Iris pigment epithelial cell (primary cell): Measurements from ENCODE around the gene KCMF1.

Experiments
- DNase-seq: peaks from one replicate; pipeline ENCODE4 v3.0.0-alpha.2; 2011; ENCODE audit warnings: low read depth

Gene KCMF1

GRCh38 chr2:84956334-84957297 is 14.3 kb upstream of the KCMF1 start:
- no peak for DNase-seq

DNA sequence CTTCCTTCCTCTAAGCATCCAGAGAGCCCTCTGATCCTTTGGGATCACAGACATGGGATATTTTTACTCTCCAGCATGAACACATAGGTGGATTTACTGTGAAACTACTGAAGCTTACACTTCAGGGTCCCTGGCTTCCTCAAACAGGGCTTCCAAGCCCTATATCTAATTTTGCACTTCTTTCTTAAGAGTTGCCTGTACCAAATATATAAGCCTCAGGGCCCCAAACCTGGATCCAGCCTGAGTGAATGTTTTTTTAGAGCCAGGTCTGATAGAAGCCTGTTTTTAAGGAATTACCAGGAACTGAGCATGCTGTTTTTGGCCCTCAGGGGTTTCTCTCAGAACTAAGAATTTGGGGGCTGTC is 13.2 kb upstream of the KCMF1 start:
- no peak for DNase-seq

- DNase-seq, result peak; percentile 82
Observed at GRCh38 chr2:84958135-84959059, 12.6 kb upstream of the KCMF1 start.

GRCh38 chr2:84959095-84959565 is 11.8 kb upstream of the KCMF1 start:
- peak; percentile 79 for DNase-seq

GRCh38 chr2:84959566-84960506 is 11.1 kb upstream of the KCMF1 start:
- peak; percentile 38 for DNase-seq

DNA sequence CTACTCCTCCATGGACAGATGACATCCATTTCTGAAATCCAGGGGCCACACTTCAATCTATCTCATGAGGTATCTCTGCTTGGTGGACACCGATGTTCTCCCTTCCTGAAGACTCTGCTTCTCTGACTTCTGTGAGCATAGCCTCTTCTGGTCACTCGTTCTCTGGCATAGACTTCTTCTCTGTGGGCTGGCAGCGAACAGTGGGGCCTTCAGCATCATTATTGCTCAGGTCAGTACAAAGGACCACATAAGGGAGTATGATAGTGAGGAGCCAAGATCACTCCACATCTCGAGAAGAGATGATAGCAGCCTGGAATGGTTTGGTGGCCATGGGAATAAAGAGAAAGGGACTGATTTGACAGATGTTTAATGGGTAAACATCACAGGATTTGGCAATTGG is 8.0 kb upstream of the KCMF1 start:
- DNase-seq, result no peak

GRCh38 chr2:84963323-84963691 is 7.7 kb upstream of the KCMF1 start:
- no peak for DNase-seq

- DNase-seq, result peak; percentile 98
Observed at GRCh38 chr2:84963692-84964405, 7.1 kb upstream of the KCMF1 start.

DNA sequence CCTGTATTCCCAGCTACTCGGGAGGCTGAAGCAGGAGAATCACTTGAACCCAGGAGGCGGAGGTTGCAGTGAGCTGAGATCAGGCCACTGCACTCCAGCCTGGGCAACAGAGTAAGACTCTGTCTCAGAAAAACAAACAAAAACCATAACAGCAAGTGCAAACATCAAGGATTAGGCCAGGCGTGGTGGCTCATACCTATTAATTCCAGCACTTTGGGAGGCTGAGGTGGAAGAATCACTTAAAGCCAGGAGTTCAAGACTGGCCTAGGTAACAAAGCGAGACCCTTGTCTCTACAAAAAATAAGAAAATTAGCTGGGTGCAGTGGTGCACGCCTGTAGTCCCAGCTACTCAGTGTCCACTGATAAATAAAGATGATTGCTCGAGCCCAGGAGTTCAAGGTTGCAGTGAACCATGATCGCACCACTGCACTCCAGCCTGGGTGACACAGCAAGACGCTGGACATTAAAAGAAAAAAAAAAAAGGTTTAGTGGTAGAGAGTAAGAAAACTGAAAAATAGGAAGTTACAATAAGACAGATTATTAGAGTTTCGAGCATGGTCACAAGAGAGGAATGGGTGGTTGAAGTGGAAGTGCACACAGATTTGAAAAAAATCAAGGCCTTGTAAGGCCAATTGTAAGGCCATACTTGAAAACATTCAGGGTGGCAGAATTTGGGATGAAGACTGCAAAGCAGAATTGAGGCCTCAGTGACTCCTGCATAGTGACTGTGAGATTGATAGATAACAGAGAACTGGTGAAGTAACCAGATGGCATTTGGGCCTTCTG is 6.4 kb upstream of the KCMF1 start:
- DNase-seq, result no peak

GRCh38 chr2:84965192-84965516 is 5.8 kb upstream of the KCMF1 start:
- no peak for DNase-seq

DNA sequence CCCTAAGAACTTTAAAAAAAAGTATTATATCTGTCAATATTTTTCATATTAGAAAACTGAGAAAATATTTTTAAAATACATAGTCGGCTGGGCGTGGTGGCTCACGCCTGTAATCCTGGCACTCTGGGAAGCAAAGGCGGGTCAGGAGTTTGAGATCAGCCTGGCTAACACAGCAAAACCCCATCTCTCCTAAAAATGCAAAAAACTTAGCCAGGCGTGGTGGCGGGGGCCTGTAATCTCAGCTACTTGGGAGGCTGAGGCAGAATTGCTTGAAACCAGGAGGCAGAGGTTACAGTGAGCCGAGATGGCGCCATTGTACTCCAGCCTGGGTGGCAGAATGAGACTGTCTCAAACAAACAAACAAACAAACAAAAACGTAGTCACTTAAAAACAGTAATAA is 5.1 kb upstream of the KCMF1 start:
- no peak for DNase-seq

- no peak for DNase-seq
Observed at GRCh38 chr2:84966731-84967130, 4.2 kb upstream of the KCMF1 start.

- peak; percentile 61 for DNase-seq
Observed at GRCh38 chr2:84969511-84970209, 1.3 kb upstream of the KCMF1 start.

- peak; percentile 62 for DNase-seq
Observed at GRCh38 chr2:84970210-84970867, 622 bp upstream of the KCMF1 start.

DNA sequence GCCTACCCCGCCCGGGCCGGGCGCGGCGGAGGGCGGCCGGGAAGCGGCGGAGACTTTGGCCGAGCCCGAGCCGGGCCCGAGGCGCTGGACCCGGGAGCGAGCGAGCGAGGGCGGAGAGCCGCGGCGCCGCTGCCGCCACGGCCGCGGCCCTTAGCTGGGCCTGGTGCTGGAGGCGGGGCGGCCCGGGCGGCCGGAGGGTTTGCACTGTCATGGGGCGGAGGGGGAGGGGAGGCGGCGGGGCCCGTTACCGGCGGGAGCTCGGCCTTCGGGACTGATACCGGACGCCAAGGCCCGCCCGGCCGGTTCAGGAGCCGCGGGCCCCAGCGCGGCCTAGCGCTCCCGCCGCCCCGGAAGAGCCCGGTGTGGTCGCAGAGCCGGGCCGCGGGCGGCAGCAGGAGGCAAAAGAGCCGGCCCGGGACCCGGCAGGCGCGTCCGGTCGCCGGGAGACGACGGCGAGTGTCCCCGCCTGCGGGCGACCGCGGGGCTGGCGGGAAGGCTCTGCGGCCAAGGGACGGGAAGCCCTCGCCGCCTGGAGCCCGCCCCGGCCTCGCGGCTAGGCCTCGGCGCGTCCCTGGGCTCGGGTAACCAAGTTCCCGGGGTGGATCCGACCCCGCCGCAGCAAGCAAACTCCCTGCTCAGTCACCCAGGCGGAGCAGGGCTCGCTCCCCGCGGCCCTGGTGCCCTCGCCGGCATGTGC is 697 bp downstream of the KCMF1 start:
- peak; percentile 42 for DNase-seq

DNA sequence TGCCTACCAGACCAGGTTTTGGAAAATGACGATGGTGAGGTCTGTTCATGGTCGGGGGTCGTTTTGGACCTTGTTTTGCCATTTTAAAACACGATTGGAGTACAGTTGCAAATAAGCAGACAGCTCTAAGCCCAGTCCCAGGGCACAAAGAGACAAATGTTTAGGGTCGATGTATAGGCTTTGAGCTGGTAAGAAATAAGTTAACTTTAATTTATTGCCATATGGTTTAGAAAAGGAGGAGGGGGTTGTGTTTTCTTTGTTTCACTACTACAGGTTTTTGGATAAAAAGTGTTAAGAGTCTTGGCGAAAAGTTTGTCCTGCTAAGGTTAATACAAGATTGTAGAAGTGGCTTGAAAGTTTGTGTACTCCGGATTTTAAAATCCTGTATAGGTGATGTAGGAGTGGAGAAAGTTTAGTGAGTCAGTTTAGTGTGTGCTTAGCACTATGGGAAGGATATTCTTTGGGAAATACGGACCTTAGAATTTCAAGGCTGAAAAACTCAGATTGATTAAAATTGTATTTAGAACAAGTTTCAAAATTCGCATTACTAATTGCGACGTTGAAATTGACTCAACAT is 1.3 kb downstream of the KCMF1 start:
- DNase-seq, result peak; percentile 29

- DNase-seq, result no peak
Observed at GRCh38 chr2:84972932-84973331, 2.0 kb downstream of the KCMF1 start.
